Stimulated activated CD4-positive, alpha-beta T cell treated with anti-CD3 and anti-CD28 coated beads, Interleukin-2, amount 100 ng/mL, for 4 hours (primary cell): ENCODE results near the gene VSIG4.
A peak's percentile ranks its signal among the peaks of the same experiment; 100 is the strongest.
"Not testable (repeated sequence)": the region's sequence is repeated elsewhere in the genome, so short reads cannot be mapped to it uniquely, and the experiment has no call there.

Experiments used
- DNase-seq: peaks from one replicate; pipeline ENCODE4 v3.0.0-alpha.2; 2020; ENCODE audit warnings: low read depth

Gene VSIG4

GRCh38 chrX:66039944-66040343, at the start of gene VSIG4:
VSIG4 (minus strand) TSS chrX:66040080; CDS start chrX:66039998, 82 bp downstream.
- DNase-seq, result no peak

- no peak for DNase-seq
Observed at GRCh38 chrX:66076801-66077200, 36.9 kb upstream of the VSIG4 start.

GRCh38 chrX:66074920-66075879, 35.3 kb upstream of the VSIG4 start:
- DNase-seq, result peak; percentile 27

- DNase-seq, result no peak
Observed at GRCh38 chrX:66071126-66071525, 31.2 kb upstream of the VSIG4 start.

- no peak for DNase-seq
Observed at GRCh38 chrX:66064261-66064660, 24.4 kb upstream of the VSIG4 start.

- DNase-seq, result not testable (repeated sequence)
Observed at GRCh38 chrX:66057019-66057418, 17.1 kb upstream of the VSIG4 start.

- DNase-seq, result no peak
Observed at GRCh38 chrX:66054978-66055377, 15.1 kb upstream of the VSIG4 start.

- DNase-seq, result no peak
Observed at GRCh38 chrX:66053414-66053813, 13.5 kb upstream of the VSIG4 start.

GRCh38 chrX:66051980-66052379, 12.1 kb upstream of the VSIG4 start:
- DNase-seq, result no peak

GRCh38 chrX:66050140-66050569, 10.3 kb upstream of the VSIG4 start:
- no peak for DNase-seq

GRCh38 chrX:66049056-66049455, 9.2 kb upstream of the VSIG4 start:
- no peak for DNase-seq

GRCh38 chrX:66046612-66047235, 6.8 kb upstream of the VSIG4 start:
- DNase-seq, result peak; percentile 13

GRCh38 chrX:66045894-66046293, 6.0 kb upstream of the VSIG4 start:
- no peak for DNase-seq

- DNase-seq, result no peak
Observed at GRCh38 chrX:66043584-66043983, 3.7 kb upstream of the VSIG4 start.

- DNase-seq, result no peak
Observed at GRCh38 chrX:66042307-66043077, 2.6 kb upstream of the VSIG4 start.

GRCh38 chrX:66038115-66038514, 1.8 kb downstream of the VSIG4 start:
- no peak for DNase-seq

- DNase-seq, result no peak
Observed at GRCh38 chrX:66036231-66036630, 3.6 kb downstream of the VSIG4 start.

- no peak for DNase-seq
Observed at GRCh38 chrX:66035667-66036066, 4.2 kb downstream of the VSIG4 start.

- DNase-seq, result no peak
Observed at GRCh38 chrX:66030505-66031317, 9.2 kb downstream of the VSIG4 start.

GRCh38 chrX:66028936-66029335, 10.9 kb downstream of the VSIG4 start:
- DNase-seq, result no peak

- DNase-seq, result no peak
Observed at GRCh38 chrX:66024570-66024969, 15.3 kb downstream of the VSIG4 start.

- DNase-seq, result no peak
Observed at GRCh38 chrX:66024092-66024467, 15.8 kb downstream of the VSIG4 start.
